H1 (cell line): ENCODE measurements around the gene SLC37A1.

Source experiments
- BACH1 ChIP-seq: IDR thresholded peaks from 2 replicates; pipeline ENCODE4 v1.6.1; 2012; ENCODE audit warnings: low read length, improper control_type of control experiment
- FOSL1 ChIP-seq: IDR thresholded peaks from 2 replicates; pipeline ENCODE4 v1.6.1; 2011; ENCODE audit warnings: mild to moderate bottlenecking, low read depth, low read length, moderate library complexity; ENCODE audit not compliant: insufficient read depth

DNA sequence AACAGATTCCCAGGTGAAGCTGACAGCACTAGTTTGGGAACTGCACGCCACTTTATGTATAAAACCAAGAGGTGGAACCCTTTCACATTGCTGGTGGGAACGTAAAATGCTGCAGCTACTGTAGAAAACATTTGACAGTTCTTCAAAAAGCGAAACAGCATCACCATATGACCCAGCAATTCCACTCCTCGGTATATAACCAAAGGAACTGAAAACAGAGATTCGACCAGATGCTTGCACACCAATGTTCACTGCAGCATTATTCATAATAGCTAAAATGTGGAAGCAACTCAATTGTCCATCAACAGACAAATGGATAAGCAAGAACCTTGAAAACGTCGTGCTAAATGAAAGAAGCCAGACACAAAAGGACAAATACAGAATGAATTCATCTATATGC is 35.1 kb upstream of the SLC37A1 start:
- TF ChIP-seq BACH1 (no peak), FOSL1 (no peak)
